ENCODE results near the gene GAL.

Gene GAL

DNA sequence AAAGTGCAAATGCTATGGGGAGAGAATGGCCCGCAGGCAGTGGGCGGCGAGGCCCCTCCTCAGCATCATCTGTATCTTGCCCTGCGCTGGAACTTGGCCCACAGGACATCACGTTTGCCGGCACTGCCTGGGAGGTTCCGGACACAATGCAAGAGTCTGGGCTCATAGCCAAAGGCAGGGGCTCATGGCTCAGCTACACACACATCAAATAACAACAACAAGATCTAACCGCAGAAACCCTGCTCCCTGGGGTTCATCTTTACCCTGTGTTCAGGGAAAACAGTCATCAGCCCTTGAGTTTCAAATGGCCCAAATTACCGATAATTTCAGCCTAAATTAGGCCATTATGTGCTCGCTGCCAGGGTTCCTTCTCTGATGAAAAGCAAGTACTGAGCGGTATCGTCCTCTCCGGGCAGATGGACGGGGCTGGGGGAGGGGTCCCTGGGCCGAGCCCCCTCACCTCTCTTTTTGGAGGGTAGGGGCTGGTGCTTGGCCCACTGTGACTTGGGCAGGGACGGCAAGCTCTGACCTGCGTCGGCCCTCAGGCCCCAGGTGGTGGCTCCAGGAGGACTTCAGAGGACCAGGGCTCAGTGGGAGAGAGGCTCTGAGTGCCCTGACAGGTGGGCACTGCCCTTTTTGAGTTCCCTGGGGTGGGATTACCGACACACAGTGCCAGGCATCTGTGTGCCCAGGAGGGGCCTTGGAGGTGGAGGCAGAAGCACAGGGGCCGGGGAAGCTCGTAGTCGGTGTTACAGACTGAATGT is 25.0 kb upstream of the GAL start:
- DNase-seq: no peak

DNA sequence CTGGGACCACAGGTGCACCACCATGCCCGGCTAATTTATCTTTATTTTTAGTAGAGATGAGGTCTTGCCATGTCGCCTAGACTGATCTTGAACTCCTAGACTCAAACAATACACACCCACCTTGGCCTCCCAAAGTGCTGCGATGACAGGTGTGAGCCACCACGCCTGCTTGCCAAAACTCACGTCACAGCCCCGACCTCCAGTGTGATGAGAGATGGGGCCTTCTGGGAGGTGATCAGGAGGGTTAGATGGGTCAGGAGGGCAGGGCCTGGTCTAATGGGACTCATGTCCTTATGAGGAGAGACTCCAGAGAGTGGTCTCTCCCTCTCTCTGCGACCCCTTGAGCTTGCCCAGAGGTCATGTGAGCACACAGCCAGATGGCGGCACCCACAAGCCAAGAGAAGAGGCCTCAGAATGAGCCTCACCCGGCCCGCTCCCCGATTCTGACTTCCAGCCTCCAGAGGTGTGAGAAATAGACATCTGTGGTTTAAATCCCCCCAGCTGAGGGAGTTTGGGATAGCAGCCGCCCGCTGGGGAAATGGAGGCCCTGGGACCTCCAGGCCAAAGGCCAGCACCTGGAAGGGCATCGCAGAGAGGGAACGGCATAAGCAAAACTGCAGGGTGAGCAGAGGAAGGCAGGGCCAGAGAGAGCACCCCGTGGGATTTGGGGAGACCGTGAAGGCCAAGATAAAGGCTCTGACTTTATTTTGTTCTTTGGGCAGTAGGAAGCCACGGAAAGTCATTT is 24.1 kb upstream of the GAL start:
- DNase-seq: no peak

DNA sequence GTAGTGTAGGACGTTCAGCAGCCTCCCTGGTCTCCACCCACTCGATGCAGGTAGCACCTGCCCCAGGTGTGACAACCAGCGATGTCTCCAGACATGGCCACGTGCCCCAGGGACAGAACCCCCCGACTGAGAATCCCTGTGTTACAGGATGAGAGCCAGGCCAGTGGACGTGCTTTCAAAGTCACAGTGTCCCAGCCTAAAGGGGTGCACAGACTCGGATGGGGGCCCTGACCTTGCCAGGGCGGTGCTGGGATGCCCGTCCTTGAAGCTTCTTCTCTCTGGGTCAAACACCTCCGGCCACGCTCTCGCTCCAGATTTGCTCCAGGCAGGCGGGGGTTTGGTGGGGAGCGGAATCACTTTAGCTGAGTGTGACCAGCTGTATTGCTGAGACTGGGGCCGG is 23.3 kb upstream of the GAL start:
- no peak for DNase-seq

DNA sequence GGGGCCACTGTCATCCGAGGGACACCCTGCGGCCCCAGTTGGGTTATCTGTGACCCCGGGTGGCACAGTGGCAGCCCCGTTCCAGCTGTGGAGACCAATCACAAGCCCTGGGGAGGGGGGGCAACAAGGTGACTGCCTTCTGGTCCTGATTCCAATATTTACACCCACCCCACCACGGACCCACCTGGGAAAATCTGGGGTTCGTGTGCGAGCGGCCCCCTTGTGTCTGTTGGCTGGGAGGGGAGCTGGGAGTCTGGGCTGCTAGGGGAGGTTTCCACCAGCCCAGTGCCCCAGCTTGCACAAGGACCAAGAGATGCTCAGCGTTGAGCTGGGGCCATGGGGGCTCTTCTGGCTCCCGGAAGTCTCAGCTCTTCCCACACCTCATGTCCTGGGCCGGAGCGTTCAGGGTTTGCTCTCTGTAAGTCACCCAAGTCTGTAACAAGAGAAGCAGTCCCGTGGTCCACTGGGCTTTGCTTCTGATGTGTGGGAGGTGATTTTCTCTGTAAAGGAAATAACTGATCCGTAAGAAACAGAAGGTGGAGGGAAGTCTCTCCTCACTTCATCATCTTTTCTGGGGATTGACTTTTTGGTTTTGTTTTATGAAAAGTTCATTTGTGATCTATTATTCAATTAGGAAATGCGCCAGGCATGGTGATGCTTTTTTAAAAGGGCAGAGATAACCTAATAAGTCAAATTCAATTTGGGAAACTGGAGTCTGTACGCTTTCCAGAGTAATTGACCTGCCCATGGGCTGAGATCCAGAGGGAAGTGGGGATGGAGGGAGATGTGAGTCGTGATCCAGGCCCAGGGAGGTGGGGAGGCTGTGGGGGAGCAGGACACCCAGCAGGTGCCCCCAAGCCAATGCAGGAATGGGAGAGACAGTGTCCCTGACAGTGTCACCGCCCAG is 22.4 kb upstream of the GAL start:
- DNase-seq: no peak

DNA sequence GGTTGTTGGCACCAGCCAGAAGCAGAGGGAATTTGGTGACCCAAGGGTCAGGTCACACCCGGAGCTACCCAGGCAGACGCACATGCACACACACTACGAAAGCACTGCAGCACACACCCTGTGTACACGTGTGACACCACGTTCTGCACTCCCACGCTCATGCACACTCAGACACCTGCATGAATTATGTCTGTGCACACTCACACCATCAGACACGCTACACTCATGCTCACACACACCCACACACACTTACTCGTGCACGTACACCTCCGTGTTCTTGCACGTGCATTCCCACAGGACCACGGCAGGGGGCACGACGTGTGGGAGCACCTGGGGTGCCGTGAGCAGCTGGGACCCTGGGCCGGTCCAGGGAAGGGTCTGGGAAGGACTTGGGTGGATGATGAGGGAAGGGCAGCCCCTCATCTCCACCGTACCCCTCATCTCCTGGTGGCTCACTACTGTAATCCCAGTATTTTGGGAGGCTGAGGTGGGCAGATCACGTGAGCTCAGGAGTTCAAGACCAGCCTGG is 20.8 kb upstream of the GAL start:
- DNase-seq: no peak

DNA sequence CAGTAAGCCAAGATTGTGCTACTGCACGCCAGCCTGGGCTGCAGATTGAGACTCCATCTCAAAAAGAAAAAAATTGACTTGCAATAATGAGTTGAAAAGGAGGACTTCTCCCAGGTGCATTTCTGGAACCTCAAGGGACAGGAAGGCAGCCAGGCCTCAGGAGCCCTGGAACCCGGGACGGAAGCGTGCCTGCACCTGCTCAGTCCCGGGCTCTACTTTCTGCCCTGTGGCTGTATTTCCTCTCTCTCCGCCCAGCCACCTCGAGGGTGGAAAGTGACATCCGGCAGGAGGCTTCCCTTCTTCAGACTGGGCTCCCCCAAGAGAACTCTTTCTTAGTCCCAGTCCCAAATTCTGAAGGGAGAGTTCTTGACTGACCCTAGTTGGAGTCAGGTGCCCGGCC is 20.2 kb upstream of the GAL start:
- DNase-seq: no peak

DNA sequence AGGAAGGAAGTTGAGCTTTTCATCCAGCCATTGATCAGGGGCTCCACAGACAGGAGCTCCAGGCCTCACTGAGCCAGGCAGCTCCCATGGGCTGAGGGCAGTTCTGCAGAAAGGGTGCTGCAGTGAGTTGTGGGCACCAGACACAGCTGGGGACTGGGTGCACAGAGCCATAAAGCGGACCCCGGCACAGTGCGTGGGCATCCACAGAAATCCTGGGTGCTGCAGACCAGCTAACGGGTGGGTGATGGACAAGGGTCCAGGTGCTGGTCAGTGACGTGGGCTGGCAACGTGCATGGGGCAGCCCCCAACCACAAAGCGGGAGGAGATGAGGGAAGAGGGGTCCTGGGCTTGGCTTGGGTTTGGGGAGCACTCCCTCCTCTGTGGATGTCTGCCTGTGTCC is 19.4 kb upstream of the GAL start:
- no peak for DNase-seq

DNA sequence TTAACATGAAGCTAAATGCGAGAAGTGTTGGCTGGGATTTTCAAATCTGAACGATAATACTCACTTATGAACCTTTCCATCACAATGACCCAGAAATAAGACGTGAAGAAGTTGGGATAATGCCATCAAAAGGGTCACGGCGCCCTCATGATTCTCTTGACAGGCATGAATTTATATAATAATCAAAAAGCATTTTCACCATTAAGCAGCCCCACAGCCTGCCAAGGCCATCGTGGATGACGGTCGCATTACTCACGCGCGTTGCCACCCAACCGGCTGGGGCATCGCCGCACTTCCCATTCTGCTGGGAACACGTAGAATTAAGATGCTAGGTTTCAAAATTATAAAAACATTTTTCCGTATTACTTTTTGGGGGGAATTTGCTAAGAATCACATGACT is 18.9 kb upstream of the GAL start:
- no peak for DNase-seq

DNA sequence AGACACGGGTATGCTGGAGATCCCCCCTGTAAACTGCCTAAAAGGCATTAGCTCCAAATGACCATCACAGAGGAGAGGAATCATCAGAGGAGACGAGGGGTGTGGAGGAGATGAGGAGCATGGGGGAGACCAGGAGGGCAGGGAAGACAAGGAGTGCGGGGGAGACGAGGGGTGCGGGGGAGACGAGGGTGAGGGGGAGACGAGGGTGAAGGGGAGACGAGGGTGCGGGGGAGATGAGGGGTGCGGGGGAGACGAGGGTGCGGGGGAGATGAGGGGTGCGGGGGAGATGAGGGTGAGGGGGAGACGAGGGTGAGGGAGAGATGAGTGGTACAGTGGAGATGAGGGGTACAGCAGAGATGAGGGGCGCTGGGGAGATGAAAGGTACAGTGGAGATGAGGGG is 17.5 kb upstream of the GAL start:
- no peak for DNase-seq

DNA sequence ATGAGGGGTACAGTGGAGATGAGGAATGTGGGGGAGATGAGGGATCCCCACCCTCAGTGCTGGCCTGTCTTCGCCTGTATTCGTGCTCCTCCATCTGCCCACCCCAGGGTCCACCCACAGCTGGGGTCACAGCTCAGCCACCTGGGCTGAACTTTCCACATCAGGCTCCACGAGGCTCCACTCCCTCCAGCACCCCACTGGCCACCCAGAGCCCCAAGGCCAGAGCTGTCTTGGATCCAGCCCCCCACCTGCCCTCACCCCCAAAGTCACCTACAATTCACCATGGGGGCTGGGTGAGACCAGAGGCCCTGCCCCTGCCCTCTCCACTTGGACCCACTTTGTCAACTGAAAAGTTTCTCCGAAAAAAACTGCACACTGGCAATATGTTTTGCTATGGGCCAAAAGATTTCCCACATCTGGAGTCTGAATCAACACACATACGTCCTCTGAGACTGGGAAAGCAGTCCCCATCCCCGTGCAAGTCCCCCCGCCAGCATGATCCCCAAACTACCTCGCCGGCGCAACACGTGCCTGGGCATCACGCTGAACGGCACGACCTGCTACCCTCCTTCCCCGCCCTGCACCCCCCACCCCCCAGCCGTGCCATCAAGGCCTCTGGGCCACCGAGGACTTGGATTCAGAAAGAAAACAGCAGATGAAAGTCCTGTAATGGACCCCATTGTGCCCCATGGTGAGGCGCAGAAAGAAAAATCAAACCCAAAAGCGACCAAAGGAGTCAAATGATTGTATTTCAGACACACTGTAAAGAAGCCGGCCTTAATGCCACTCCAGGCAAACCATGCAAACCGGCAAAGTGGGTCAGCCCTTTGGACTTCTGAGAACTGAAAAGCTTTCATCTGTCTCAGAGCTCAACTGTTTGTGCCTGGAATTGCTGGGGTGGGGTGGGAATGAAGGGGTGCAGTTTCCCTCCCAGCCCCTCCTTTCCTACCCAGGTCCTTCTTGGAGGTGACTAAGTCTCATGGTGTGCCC is 16.5 kb upstream of the GAL start:
- DNase-seq: no peak

DNA sequence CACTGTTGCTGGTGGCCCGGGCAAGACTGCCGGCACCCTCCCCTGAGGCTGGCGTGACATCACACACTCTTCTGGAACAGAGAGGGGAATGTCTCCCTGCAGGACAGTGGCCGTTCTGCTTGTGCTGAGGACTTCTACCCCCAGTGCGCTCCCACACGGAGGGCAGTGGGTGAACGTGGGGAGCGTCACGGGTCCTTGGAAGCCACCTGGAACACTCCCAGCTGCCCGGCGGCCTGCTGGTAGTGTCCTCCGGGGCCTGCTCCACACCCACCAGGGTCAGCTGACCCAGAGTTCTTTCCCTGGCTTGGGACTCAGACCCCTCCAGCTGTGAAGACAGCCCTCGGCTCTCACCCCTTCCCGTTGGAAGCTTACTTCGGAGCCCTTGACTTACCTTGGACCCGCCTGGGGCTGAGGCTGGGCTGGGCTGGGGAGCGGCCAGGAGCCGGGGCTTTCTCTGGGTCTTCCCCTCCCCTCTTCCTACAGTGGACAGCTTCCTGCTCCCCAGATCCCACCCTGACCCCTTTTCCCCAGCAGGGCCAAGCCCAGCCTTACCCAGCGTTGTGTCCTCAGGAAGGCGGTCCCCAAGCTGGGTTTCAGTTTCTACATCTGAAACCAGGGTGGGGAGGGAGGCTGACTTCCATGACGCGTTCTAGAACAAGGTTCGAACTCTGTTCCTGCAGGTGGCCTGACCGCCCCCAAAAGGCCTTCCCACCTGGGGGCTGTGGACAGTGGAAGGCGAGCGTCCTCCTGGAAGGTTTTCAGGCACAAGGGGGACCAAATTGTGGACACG is 14.8 kb upstream of the GAL start:
- no peak for DNase-seq

DNA sequence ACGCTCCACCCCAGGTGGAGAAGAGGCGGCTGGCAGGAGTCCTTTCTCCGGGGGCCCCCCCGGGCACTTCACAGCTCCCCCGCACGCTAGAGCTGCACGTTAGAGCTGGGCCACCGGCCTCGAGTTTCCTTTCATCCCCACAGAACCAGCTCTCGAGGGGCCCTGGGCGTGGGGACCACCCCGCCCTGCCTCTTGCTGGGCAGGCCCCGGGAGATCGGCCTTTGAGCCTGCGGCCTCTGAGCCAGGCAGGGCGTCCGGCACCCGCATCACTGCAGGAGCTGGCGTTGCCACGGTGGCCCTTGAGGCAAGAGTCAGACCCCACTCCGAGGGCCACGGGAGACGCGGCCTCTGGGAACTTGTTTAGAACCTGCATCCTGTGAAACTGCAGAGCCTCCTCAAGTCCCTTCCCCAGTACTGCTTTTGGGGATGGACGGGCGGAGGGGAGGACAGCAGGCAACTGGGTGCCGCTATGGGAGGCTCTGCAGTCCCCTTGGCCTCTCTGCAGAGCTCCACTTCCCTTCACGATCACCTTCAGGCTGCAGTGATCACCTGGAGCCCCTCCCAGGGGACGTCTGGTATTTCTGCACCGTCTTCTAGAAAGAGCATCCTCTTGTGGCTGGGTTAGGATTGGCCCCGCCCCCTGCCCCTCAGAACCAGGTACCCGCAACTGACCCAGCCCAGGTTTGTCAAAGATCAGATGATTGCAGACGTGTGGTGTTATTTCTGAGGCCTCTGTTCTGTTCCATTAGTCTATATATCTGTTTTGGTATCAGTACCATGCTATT is 13.9 kb upstream of the GAL start:
- DNase-seq: no peak

DNA sequence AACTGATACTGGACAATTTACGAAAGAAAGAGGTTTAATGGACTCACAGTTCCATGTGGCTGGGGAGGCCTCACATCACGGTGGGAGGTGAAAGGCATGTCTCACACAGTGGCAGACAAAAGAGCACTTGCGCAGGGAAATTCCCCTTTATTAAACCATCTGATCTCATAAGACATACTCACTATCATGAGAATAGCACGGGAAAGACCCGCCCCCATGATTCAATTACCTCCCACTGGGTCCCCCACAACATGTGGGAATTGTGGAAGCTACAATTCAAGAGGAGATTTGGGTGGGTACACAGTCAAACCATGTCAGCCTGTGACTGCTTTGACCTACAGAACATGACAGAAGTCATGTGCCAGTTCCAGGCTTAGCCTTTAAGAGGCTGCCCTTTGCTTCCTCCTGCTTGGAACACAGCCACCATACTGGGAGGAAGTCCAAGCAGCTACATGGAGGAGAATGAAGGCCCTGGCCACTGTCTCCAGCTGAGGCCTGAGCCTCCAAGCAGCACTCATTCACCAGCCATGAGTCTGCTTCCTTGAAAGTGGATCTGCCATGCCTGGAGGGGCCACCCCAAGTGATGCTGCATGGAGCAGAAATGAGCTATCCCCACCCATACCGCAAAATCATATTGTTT is 10.9 kb upstream of the GAL start:
- DNase-seq: no peak

DNA sequence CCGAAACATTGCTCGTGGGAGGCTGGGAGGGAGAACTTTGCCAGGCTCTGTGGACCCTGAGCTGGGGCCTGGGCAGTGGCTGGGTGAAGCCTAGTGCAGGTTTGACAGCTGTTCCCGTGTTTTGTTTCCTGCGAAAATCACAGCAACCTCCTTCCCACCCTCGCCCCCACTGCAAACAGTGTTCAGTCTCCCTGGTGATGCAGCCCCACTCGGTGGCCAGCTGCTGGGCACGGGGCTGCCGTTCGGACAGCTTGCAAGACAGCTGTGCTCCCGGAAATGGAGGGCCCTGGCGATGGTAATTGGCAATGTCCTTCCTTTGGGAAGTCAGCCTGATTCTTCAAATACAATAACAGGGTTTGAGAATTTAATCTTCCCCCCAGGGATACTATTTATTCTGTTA is 10.4 kb upstream of the GAL start:
- DNase-seq: no peak

DNA sequence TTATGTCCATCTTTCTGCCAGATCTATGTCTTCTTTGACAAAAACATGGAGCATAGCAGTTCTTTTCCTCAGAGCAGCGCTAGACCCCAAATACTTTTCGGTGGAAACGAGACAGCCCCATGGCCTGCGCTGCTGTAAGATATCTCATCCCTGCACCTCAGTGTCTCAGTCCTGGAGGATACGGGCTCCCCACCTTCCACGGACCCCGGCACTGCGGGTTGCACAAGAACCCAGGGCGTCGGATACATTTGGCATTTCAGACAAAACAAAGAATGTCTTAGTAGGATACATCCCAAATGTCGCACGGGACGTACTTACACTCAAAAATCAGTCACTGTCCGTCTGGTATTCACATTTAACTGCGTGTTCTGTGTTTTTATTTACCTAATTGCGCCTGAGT is 9.9 kb upstream of the GAL start:
- no peak for DNase-seq

DNA sequence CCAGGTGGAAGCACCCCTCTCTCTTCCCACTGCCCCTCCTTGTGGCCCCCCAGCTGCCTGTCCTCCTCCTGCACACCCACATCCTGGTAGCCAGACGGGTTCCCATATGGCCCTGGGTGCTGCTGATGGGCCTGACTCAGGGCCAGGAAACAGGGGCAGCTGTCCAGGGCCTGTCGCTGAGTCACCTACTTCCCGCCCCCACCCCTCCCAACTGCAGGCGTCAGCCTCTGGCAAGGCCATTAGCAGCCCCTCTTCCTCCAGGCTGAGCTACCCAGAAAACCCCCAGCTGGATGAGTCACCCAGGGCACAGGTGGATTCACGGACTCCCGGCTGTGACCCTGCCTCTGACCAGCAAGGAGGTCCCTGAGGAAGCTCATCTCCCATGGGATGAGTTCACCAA is 6.9 kb upstream of the GAL start:
- DNase-seq: no peak

DNA sequence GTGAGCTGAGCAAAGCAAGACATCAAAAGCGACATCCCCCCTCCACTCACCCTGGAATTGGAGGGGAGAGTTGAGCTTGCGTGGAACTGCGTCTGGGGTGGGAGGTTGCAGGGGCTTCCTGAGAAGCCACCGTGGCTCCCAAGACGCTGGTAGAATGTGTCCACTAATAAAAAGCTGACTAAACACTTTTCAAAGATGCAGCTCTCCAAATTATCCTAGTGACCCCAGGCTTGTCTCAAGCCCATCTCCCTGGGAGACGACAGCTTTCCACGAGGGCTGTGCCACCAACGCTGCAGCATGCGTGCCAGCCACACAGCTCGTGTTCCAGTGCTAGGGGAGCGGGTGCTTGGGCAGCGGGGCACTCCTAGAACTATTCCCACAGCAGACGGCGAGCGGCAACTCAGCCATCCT is 6.3 kb upstream of the GAL start:
- DNase-seq: no peak

DNA sequence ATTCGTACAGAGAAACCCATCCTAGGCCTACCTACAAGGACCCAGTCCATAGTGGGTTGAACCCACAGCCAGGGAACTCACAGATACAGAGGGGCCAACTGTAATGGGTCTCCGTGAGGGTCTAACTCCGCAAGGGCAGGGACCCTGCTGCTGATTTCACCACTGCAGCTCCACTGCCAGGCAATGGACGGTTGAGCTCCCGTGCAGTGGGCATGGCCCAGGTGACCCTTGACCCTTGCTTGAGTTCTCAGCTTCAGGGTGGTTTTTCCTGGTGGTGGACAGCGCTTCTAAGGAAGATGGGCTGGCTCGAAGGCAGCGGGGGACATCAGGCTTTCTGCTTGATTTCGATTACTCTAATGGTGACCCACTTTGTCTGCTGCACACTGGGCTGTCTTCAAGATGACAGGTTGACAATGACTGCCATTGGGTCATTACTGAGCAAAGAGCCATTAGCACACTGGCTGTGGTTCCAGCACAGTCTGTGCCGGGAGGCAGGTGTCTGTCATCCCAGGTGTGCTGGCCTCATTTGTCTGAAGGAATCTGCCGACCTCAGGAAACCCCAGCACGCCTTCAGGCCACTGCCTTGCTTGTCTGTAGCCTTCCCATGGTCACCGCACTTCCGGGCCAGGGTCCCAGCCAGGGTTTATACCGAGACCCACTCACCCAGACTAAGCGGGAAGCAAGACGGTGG is 3.7 kb upstream of the GAL start:
- DNase-seq: no peak

DNA sequence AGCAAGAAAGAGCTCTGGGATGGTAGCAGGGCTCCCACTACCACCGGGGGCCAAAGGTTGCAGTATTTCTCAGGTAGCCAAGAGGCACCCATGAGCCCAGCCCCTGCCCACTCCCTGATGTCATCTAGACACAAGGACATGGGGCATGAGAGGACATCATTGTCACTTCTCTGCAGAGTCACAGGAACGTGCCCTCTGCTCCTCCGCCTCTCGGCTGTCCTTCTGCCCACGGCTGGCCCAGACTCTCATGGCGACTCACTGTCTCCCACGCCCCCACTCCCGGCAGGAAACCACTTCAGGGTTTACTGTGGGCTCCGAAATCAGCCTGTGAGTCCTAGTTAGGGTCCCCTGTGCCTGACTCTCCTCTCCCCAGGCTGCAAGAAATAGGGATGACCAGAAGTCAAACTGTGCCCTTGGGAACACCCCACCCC is 1.8 kb upstream of the GAL start:
- DNase-seq: no peak

Data from GDM1 (cell line).